ENCODE data around the gene CHD1.

- TF ChIP-seq CTCF (conservative IDR thresholded peaks at IDR 0.05; ENCODE audit: low read length) (no peak), EZH2phosphoT487 (IDR thresholded peaks at IDR 0.05; ENCODE audit: borderline replicate concordance) (no peak)
Observed at GRCh38 chr5:98962587-98962986, 33.8 kb upstream of the CHD1 start.
